ENCODE results near the gene SBNO1. TPM values are rescaled to one million over a fixed set of nuclear protein-coding genes. Genes with fewer than 3 reads are reported as not detected.
A peak's percentile ranks its signal among the peaks of the same experiment; 100 is the strongest.
"Not testable (repeated sequence)": the region's sequence is repeated elsewhere in the genome, so short reads cannot be mapped to it uniquely, and the experiment has no call there.

Gene SBNO1
- total RNA-seq, 2 donors from 2014 or later = 44.8 to 49.0 TPM

DNA sequence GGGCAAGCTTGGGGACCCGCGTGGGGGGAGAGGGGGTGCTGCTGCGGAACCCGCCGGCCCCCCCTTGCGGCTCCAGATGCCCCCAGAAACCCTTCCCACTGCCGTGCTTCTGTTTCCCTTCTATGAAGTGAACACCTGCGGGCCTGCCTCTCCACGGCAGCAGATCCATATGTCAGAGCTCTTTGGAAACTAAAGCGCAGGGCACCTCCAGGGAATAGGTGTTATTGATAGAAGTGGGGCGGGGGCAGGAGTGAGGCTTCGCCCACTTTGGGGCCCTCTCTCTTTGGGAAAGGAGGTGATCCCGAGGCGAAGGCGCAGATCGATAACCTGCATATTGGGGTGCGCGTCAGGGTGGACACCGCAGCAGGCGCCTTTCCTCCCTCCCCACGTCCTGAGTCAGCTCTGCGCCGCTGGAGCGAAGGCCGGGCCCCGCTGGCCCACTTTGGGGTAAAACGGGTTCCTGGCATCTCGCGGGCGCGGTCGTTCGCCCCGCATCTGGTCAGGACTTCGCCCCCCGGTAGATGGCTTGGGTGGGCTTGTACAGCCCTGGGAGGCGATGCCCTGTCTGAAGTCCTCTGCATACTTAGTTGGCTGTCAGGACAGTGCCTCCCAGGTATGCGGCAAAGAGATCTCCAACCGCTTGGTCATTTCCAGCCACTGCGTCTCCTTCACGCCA lies 19.8 kb upstream of the SBNO1 start:
- Mint-ChIP-seq H3K4me1 (ENCODE audit: low read depth in 2 of 2) (peaks cover 15 to 26% of the 10 kb centered on the region in 2 donors), H3K4me3 (peak overlapping the region; percentile 86), H3K9me3 (no peaks in the 10 kb centered on the region), H3K27me3 (no peaks in the 10 kb centered on the region), H3K27ac (peak overlapping the region; percentile 82 to 93), H3K36me3 (no peaks in the 10 kb centered on the region)
- peak; percentile 70 for DNase-seq (ENCODE audit: low spot score)
- no peak for ATAC-seq

DNA sequence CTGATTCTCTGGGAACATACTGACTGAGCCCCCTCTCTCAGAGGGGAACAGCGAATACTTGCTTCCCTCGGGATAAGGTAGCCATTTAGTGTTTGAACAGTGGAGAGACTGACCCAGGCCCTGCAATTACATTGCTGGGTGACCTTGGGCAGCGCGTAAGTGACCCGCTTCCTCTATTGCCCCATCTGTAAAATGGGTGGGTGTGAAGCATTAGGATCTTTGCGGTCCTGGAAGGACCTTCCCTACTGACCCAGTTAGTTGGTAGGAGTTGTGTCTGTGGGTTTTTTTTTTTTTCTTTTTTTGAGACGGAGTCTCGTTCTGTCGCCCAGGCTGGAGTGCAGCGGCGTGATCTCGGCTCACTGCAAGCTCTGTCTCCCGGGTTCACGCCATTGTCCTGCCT lies 18.0 kb upstream of the SBNO1 start:
- Mint-ChIP-seq H3K27ac (peak overlapping the region; percentile 50 to 93), H3K4me1 (ENCODE audit: low read depth in 2 of 2) (peaks cover 9 to 19% of the 10 kb centered on the region in 2 donors), H3K36me3 (no peaks in the 10 kb centered on the region), H3K9me3 (no peaks in the 10 kb centered on the region), H3K27me3 (no peaks in the 10 kb centered on the region), H3K4me3 (peak overlapping the region; percentile 72)
- ATAC-seq = no peak
- DNase-seq (ENCODE audit: low spot score) = no peak

DNA sequence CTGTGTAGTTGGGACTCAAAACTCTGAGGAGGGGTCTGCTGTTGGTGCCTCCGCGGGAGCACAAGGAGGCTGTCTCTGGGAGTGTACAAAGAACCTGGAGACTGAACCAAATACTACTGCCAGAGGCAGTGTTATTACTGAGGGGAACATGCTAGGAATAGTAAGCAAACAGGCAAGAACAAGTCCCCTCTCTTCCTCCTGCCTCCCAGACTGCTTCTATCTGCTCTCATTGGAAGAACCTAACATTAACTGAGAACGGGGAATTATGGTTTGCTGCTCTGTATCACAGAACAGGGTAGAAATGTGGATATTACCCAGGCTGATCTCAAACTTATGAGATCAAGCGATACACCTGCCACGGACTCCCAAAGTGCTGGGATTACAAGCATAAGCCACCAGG lies 14.7 kb upstream of the SBNO1 start:
- Mint-ChIP-seq H3K4me3 (no peak overlapping the region), H3K4me1 (ENCODE audit: low read depth in 2 of 2) (peaks cover 0 to 10% of the 10 kb centered on the region in 2 donors), H3K9me3 (no peaks in the 10 kb centered on the region), H3K27me3 (no peaks in the 10 kb centered on the region), H3K36me3 (no peaks in the 10 kb centered on the region), H3K27ac (no peak overlapping the region)
- DNase-seq (ENCODE audit: low spot score) = no peak
- no peak for ATAC-seq

DNA sequence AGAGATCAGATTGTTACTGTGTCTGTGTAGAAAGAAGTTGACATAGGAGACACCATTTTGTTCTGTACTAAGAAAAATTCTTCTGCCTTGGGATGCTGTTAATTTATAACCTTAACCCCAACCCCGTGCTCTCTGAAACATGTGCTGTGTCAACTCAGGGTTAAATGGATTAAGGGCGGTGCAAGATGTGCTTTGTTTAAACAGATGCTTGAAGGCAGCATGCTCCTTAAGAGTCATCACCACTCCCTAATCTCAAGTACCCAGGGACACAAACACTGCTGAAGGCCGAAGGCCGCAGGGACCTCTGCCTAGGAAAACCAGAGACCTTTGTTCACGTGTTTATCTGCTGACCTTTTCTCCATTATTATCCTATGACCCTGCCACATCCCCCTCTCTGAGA lies 7.8 kb upstream of the SBNO1 start:
- not testable (repeated sequence) for DNase-seq (ENCODE audit: low spot score); H3K4me1 Mint-ChIP-seq (ENCODE audit: low read depth in 2 of 2); H3K36me3 Mint-ChIP-seq; H3K4me3 Mint-ChIP-seq; H3K27ac Mint-ChIP-seq; H3K27me3 Mint-ChIP-seq; H3K9me3 Mint-ChIP-seq; ATAC-seq

DNA sequence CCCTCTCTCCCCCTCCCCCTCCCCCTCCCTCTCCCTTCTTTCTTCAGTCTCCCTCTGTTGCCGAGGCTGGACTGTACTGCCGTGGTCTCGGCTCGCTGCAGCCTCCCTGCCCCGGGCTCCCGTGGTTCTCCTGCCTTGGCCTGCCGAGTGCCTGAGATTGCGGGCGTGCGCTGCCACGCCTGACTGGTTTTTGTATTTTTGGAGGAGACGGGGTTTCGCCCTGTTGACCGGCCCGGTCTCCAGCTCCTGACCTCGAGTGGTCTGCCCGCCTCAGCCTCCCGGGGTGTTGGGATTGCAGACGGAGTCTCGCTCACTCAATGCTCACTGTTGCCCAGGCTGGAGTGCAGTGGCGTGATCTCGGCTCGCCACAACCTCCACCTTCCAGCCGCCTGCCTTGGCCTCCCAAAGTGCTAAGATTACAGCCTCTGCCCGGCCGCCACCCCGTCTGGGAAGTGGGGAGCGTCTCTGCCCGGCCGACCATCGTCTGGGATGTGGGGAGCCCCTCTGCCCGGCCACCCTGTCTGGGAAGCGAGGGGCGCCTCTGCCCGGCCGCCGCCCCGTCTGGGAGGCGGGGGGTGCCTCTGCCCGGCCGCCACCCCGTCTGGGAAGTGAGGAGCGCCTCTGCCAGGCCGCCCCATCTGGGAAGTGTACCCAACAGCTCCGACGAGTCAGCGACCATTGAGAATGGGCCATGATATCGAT lies 7.2 kb upstream of the SBNO1 start:
- not testable (repeated sequence) for H3K27me3 Mint-ChIP-seq; H3K36me3 Mint-ChIP-seq; H3K9me3 Mint-ChIP-seq; H3K4me1 Mint-ChIP-seq (ENCODE audit: low read depth in 2 of 2); DNase-seq (ENCODE audit: low spot score); ATAC-seq; H3K4me3 Mint-ChIP-seq; H3K27ac Mint-ChIP-seq

DNA sequence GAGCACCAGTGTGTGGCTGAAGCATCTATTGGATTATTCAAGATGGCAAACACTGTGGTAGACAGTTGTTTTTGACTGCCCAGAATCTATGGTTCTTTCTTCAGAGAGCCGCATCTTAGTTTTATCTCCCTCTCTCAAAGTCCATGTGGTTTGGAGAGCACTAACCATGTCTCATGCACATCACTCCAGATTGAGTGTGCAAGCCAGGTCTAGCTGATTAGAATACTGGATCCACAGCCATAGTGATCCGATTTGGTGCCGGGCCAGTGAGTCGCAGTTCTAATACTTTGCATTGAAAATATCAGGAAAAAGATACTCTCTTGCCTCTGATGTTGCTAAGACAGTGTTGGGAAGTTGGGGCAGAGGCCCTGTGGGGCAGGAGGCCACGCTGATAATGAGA lies 4.6 kb upstream of the SBNO1 start:
- H3K9me3 Mint-ChIP-seq = no peaks in the 10 kb centered on the region
- H3K4me1 Mint-ChIP-seq (ENCODE audit: low read depth in 2 of 2) = peaks cover 5 to 10% of the 10 kb centered on the region in 2 donors
- no peaks in the 10 kb centered on the region for H3K27me3 Mint-ChIP-seq
- DNase-seq (ENCODE audit: low spot score) (no peak), ATAC-seq (no peak)
- H3K27ac Mint-ChIP-seq = no peak overlapping the region
- no peak overlapping the region for H3K4me3 Mint-ChIP-seq
- no peaks in the 10 kb centered on the region for H3K36me3 Mint-ChIP-seq

DNA sequence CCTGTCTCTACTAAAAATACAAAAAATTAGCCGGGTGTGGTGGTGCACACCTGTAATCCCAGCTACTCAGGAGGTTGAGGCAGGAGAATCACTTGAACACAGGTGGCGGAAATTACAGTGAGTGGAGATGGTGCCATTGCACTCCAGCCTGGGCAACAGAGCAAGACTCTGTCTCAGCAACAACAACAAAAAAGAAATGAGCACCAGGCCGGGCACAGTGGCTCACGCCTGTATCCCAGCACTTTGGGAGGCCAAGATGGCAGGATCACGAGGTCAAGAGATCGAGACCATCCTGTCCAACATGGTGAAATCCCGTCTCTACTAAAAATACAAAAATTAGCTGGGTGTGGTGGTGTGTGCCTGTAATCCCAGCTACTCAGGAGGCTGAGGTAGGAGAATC lies 3.8 kb upstream of the SBNO1 start:
- not testable (repeated sequence) for H3K27ac Mint-ChIP-seq; DNase-seq (ENCODE audit: low spot score)

DNA sequence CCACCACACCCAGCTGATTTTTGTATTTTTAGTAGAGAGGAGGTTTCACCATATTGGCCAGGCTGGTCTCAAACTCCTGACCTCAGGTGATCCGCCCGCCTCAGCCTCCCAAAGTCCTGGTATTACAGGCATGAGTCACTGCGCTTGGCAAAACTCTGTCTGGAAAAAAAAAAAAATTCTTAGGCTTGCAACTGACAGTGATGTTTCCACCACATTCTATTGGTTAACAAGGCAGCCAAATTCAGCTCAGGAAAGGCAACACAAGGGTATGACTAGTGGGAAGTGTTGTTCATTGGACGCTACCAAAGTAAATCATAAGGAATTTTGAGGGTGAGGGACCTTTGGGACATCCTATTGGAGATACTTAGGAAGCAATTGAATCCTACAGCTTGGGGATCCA lies 2.9 kb upstream of the SBNO1 start:
- no peak for DNase-seq (ENCODE audit: low spot score)
- no peak overlapping the region for H3K4me3 Mint-ChIP-seq
- H3K9me3 Mint-ChIP-seq = no peaks in the 10 kb centered on the region
- H3K27me3 Mint-ChIP-seq = no peaks in the 10 kb centered on the region
- no peak overlapping the region for H3K27ac Mint-ChIP-seq
- no peak for ATAC-seq
- H3K36me3 Mint-ChIP-seq = no peaks in the 10 kb centered on the region
- peaks cover 10 to 25% of the 10 kb centered on the region in 2 donors for H3K4me1 Mint-ChIP-seq (ENCODE audit: low read depth in 2 of 2)

More for the DNA sequence above, 3.8 kb upstream of the SBNO1 start:
- not testable (repeated sequence) for H3K4me3 Mint-ChIP-seq, ATAC-seq, H3K27me3 Mint-ChIP-seq, H3K9me3 Mint-ChIP-seq, H3K36me3 Mint-ChIP-seq
- peaks cover 8 to 17% of the 10 kb centered on the region in 2 donors for H3K4me1 Mint-ChIP-seq (ENCODE audit: low read depth in 2 of 2)

DNA sequence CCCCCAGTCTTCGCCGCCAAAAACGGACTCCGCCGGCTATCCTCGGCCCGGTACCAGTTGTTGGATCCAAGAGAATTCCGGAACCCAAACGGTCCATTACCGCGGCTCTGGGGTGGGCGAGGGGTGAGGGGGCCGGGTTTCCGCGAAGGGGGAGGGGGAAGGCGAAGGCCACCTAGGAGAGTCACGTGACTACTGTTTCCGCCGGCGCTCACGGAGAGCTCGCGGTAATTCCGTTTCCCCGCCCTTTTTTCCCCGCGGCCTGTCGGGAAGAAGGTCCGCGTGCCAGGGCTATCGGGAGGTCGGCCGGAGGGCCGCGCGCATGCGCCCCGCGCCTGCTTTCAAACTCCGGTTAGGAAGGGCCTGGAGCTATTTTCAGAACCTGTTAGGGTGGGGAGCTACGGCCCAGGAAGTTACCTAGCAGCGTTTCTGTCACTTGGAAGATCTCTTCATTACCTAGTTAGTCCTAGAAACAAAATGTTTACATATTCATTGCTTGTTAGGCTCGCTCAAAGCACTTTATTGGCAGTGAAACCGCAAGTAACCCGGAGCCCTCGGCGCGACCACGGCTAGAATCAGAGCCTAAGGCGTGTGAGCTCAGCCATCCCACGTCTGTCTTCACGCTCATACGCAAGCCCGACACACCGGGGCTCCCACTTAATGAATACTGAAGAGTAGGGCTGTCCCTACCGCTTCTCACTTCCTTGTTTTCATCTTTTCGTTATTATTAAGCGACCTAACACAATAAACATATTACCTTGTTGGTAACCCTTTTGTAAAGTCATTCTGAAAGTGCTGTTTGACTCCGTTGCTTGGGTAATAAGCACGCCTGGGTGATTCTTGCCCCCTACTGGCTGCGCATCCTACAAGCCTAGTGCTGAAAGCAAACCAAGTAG lies 624 bp upstream of the SBNO1 start:
- peak overlapping the region; percentile 97 for H3K4me3 Mint-ChIP-seq
- ATAC-seq = peak; percentile 85 to 91
- peak overlapping the region; percentile 95 to 99 for H3K27ac Mint-ChIP-seq
- no peaks in the 10 kb centered on the region for H3K27me3 Mint-ChIP-seq
- H3K9me3 Mint-ChIP-seq = no peaks in the 10 kb centered on the region
- H3K36me3 Mint-ChIP-seq = no peaks in the 10 kb centered on the region
- peak; percentile 99 for DNase-seq (ENCODE audit: low spot score)
- peaks cover 10 to 25% of the 10 kb centered on the region in 2 donors for H3K4me1 Mint-ChIP-seq (ENCODE audit: low read depth in 2 of 2)

DNA sequence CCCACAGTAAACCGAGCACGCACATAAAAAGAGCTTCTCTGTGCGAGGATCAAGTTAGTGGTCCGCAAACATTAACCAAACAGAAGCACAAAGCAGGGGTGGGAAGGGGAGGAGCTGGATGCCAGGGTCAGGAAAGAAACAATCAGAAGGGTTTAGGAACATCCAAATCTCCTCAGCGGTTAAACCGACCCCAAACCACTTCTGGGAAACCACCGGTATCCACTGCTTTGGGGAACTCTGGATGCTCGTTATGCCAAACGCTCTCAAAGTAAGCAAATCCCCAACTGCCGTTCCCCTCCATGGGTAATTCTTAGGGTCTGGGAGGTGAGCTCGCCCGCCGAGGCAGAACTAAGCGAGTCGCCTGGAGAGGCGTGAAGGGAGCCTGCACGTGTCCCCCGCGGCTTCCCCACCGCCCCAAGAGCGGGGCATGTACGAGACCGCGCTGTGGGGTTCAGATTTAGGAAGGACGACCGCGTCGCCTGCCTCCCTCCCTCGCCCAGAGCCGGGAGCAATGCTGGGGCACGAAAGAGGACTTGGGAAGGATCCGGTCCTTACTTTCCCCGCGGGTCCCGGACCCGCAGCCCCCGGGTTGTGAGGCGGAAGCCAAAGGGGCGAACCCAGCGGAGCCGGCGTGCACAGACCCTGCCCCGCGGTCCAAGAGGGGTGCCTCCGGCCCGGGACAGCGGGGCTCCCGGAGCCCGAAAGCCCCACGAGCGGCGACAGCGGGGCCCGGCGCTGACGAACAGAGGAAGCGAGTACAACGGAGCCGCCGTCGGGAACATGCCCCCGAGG lies 711 bp downstream of the SBNO1 start:
- Mint-ChIP-seq H3K27ac (peak overlapping the region; percentile 90 to 92), H3K36me3 (no peaks in the 10 kb centered on the region), H3K4me3 (peak overlapping the region; percentile 96), H3K9me3 (no peaks in the 10 kb centered on the region), H3K27me3 (no peaks in the 10 kb centered on the region), H3K4me1 (ENCODE audit: low read depth in 2 of 2) (peaks cover 10 to 25% of the 10 kb centered on the region in 2 donors)
- ATAC-seq = no peak
- no peak for DNase-seq (ENCODE audit: low spot score)

DNA sequence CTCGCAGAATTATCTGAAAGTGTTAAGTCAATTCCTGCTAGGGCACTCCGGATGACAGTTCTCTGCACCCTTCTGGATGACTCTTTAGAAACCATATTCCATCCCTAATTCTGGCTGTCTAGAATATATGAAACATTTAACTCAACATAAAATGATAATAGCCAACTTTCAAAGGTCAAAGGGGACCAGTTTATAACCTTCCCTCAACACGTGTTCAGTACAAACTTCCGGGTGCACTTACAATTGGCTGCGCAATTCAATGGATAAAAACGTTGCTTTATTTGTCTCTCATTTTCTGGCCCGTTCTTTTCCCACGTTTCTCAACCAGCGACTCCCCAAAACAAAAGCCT lies 1.3 kb downstream of the SBNO1 start:
- Mint-ChIP-seq H3K27ac (peak overlapping the region; percentile 90 to 92), H3K36me3 (no peaks in the 10 kb centered on the region), H3K27me3 (no peaks in the 10 kb centered on the region), H3K9me3 (no peaks in the 10 kb centered on the region), H3K4me3 (peak overlapping the region; percentile 96), H3K4me1 (ENCODE audit: low read depth in 2 of 2) (peaks cover 10 to 25% of the 10 kb centered on the region in 2 donors)
- ATAC-seq (no peak), DNase-seq (ENCODE audit: low spot score) (no peak)

DNA sequence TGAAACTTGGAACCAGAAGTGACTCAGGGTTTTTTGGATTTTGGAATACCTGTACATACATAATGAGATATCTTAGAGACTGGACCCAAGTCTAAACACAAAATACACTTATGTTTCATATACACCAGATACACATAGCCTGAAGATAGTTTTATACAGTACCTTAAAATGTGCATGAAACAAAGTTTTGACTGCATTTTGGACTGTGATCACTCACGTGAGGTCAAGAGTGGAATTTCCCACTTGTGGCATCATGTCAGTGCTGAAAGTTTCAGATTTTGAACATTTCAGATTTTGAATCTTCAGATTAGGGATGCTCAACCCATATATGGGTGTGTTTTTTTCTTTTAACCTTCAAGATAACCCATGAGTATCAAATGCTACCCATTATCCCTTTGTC lies 6.6 kb downstream of the SBNO1 start:
- ATAC-seq = no peak
- Mint-ChIP-seq H3K27me3 (no peaks in the 10 kb centered on the region), H3K4me1 (ENCODE audit: low read depth in 2 of 2) (peaks cover 13 to 28% of the 10 kb centered on the region in 2 donors)

DNA sequence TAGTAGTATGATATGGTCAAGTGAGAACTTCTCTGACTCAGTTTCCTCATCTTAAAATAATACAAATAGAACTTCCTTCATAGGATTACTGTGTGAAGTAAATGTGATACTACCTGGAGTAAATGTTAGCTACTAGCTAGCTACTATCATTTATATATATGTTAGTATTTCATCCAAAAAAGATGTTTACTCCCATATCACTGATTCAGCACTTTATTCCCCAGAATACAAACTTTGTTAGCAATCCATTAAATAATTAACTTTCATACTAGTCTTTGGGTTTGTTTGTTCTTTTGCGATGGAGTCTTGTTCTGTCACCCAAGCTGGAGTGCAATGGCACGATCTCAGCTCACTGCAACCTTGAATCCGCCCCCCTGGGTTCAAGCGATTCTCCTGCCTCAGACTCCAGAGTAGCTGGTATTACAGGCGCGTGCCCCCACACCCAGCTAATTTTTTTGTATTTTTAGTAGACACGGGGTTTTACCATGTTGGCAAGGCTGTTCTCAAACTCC lies 8.4 kb downstream of the SBNO1 start:
- H3K4me3 Mint-ChIP-seq = no peak overlapping the region
- no peak overlapping the region for H3K27ac Mint-ChIP-seq
- no peaks in the 10 kb centered on the region for H3K9me3 Mint-ChIP-seq
- peaks cover 22 to 31% of the 10 kb centered on the region in 2 donors for H3K4me1 Mint-ChIP-seq (ENCODE audit: low read depth in 2 of 2)
- no peaks in the 10 kb centered on the region for H3K36me3 Mint-ChIP-seq
- ATAC-seq = no peak
- H3K27me3 Mint-ChIP-seq = no peaks in the 10 kb centered on the region
- DNase-seq (ENCODE audit: low spot score) = no peak

More for the DNA sequence above, 6.6 kb downstream of the SBNO1 start:
- H3K9me3 Mint-ChIP-seq = no peaks in the 10 kb centered on the region
- no peak overlapping the region for H3K4me3 Mint-ChIP-seq
- no peak overlapping the region for H3K27ac Mint-ChIP-seq
- no peaks in the 10 kb centered on the region for H3K36me3 Mint-ChIP-seq
- no peak for DNase-seq (ENCODE audit: low spot score)
